GM12878 (cell line): ENCODE measurements around the gene IL1R2. TPM values are rescaled to one million over a fixed set of nuclear protein-coding genes. Genes with fewer than 3 reads are reported as not detected.

Source experiments
- ATAC-seq: fragments of 200-7000 bp; cut with Tn5 transposase; 3 replicates; pipeline ENCODE4 v1.9.1; 2020; ENCODE audit warnings: mild to moderate bottlenecking, moderate library complexity
- BruUV-seq: library from RNA; stranded (reverse); fragments of 400-500 nt; replicated peaks from 2 replicates; lab custom pipeline; 2021; lab: Mats Ljungman, UMichigan
- CTCF ChIA-PET: fragments of 300-600 bp; sonication (Branson Sonifier 250); formaldehyde crosslinking; extraction: SDS; loops from one replicate; lab custom pipeline; 2021; ENCODE audit warnings: inconsistent platforms; lab: Yijun Ruan, JAX
- POLR2A ChIA-PET: fragments of 350-600 bp; formaldehyde crosslinking; extraction: SDS; loops from one replicate; lab custom pipeline; 2021; ENCODE audit warnings: inconsistent platforms; lab: Charles Lee
- RAD21 ChIA-PET: fragments of 300-600 bp; sonication (Branson Sonifier 250); formaldehyde crosslinking; loops from one replicate; lab custom pipeline; 2023; ENCODE audit warnings: antibody characterized with exemption; ENCODE audit not compliant: unreplicated experiment; lab: Charles Lee
- SMC1A ChIA-PET: fragments of 300-600 bp; sonication (Branson Sonifier 250); formaldehyde crosslinking; loops from one replicate; lab custom pipeline; 2023; ENCODE audit not compliant: unreplicated experiment, uncharacterized antibody; lab: Charles Lee
- DNase-seq: peaks from one replicate; pipeline ENCODE4 v3.0.0-alpha.2; 2011; ENCODE audit warnings: low read depth, low spot score
- FAIRE-seq: peaks from 3 replicates; lab custom pipeline; 2011; peaks lifted over from hg19 to GRCh38; lab: Jason Lieb, UNC
- H2AFZ ChIP-seq: 2 replicates; pipeline ENCODE4 v1.6.0; 2011; ENCODE audit warnings: low read depth, low read length, control low read depth; ENCODE audit not compliant: control insufficient read depth
- H3K27ac ChIP-seq: 2 replicates; pipeline ENCODE4 v1.5.1; 2011; ENCODE audit warnings: control low read depth; ENCODE audit not compliant: control insufficient read depth, insufficient read depth
- H3K27me3 ChIP-seq, 2 experiments: replicated peaks in 1 of 2; 2 replicates each; pipeline versions ENCODE4 v1.6.0 to v1.6.1; 2011; ENCODE audit warnings: low read length in 1 of 2; ENCODE audit not compliant: control insufficient read depth in 2 of 2, insufficient read depth in 2 of 2
- H3K36me3 ChIP-seq, 2 experiments: 2 replicates each; pipeline ENCODE4 v1.5.1; 2011; ENCODE audit warnings: low read length in 1 of 2; ENCODE audit not compliant: control insufficient read depth in 2 of 2, insufficient read depth in 2 of 2
- H3K4me1 ChIP-seq: 2 replicates; pipeline ENCODE4 v1.6.1; 2011; ENCODE audit warnings: mild to moderate bottlenecking, low read length, moderate library complexity, mixed read lengths; ENCODE audit not compliant: control insufficient read depth, insufficient read depth
- H3K4me2 ChIP-seq: 2 replicates; pipeline ENCODE4 v1.6.0; 2011; ENCODE audit warnings: control low read depth; ENCODE audit not compliant: control insufficient read depth, insufficient read depth
- H3K4me3 ChIP-seq: fragments of 200-600 bp; sonication (generic); 2 replicates; pipeline ENCODE4 v1.5.1; 2016
- H3K79me2 ChIP-seq: 2 replicates; pipeline ENCODE4 v1.6.0; 2011; ENCODE audit warnings: low read length; ENCODE audit not compliant: control insufficient read depth, insufficient read depth
- H3K9ac ChIP-seq: 2 replicates; pipeline ENCODE4 v1.8.0; 2011; ENCODE audit warnings: low read length, control low read depth, mixed read lengths; ENCODE audit not compliant: control insufficient read depth, insufficient read depth
- H3K9me3 ChIP-seq: replicated peaks from 3 replicates; pipeline ENCODE4 v1.5.1; 2011; ENCODE audit warnings: mild to moderate bottlenecking, low read length; ENCODE audit not compliant: control insufficient read depth, insufficient read depth
- H4K20me1 ChIP-seq: 2 replicates; pipeline ENCODE4 v1.6.0; 2011; ENCODE audit not compliant: control insufficient read depth, insufficient read depth
- BCL11A ChIP-seq: IDR thresholded peaks from 2 replicates; pipeline ENCODE4 v1.6.1; 2011; ENCODE audit warnings: low read depth, low read length
- CBX5 ChIP-seq: sonication (generic); IDR thresholded peaks from 2 replicates; pipeline ENCODE4 v1.6.1; 2016; ENCODE audit warnings: low read depth, moderate library complexity, mild to moderate bottlenecking, inconsistent platforms
- KAT2A ChIP-seq: conservative IDR thresholded peaks from 2 replicates; pipeline ENCODE4 v1.6.1; 2011; ENCODE audit warnings: low read depth, low read length; ENCODE audit not compliant: control insufficient read depth
- MTA2 ChIP-seq: fragments of 450-650 bp; IDR thresholded peaks from 2 replicates; pipeline ENCODE4 v1.6.1; 2016; ENCODE audit warnings: low read depth, mild to moderate bottlenecking, moderate library complexity
- PAX5 ChIP-seq: IDR thresholded peaks from 2 replicates; pipeline ENCODE4 v1.6.1; 2011; ENCODE audit warnings: low read depth, low read length, borderline replicate concordance
- RAD21 ChIP-seq: IDR thresholded peaks from 2 replicates; pipeline ENCODE4 v1.6.1; 2011; ENCODE audit warnings: mild to moderate bottlenecking, low read depth, low read length, moderate library complexity; ENCODE audit not compliant: insufficient read depth
- RBBP5 ChIP-seq: fragments of 200-600 bp; sonication (generic); conservative IDR thresholded peaks from 2 replicates; pipeline ENCODE4 v1.6.1; 2016
- STAT3 ChIP-seq: IDR thresholded peaks from 2 replicates; pipeline ENCODE4 v1.6.1; 2011; ENCODE audit warnings: low read depth, low read length, improper control_type of control experiment
- SUPT20H ChIP-seq: IDR thresholded peaks from 2 replicates; pipeline ENCODE4 v1.6.1; 2011; ENCODE audit warnings: low read depth, mild to moderate bottlenecking, low read length, moderate library complexity, borderline replicate concordance; ENCODE audit not compliant: control insufficient read depth
- YY1 ChIP-seq: IDR thresholded peaks from 2 replicates; pipeline ENCODE4 v1.6.1; 2011; ENCODE audit warnings: low read depth, mild to moderate bottlenecking, low read length
- ZBED1 ChIP-seq: IDR thresholded peaks from 2 replicates; pipeline ENCODE4 v1.6.1; 2016; ENCODE audit warnings: borderline replicate concordance
- ZNF217 ChIP-seq: fragments of 450-650 bp; IDR thresholded peaks from 2 replicates; pipeline ENCODE4 v1.6.1; 2017; ENCODE audit warnings: antibody characterized with exemption, mild to moderate bottlenecking
- ZNF274 ChIP-seq: IDR thresholded peaks from one replicate; pipeline ENCODE4 v1.8.0; 2011; ENCODE audit not compliant: insufficient read length, insufficient read depth
- ZNF384 ChIP-seq: IDR thresholded peaks from 2 replicates; pipeline ENCODE4 v1.6.1; 2012; ENCODE audit warnings: low read depth, mild to moderate bottlenecking, low read length, improper control_type of control experiment, borderline replicate concordance
- ZZZ3 ChIP-seq: IDR thresholded peaks from 2 replicates; pipeline ENCODE4 v1.6.1; 2011; ENCODE audit warnings: low read depth; ENCODE audit not compliant: control insufficient read depth, insufficient read length
- WGBS: methylation state at CpG from one replicate; pipeline ENCODE4 v1.1.6; 2016; ENCODE audit warnings: low lambda C conversion rate; ENCODE audit not compliant: insufficient replicate concordance, insufficient coverage; ENCODE audit errors: missing lambda C conversion rate; 5-methylcytosine and 5-hydroxymethylcytosine counted together
- in situ Hi-C: fragments of 300-500 bp; cut with MboI; formaldehyde crosslinking; loops from 9 replicates; pipeline ENCODE4 v1.14.3; 2018; ENCODE audit warnings: mixed read lengths
- intact Hi-C: fragments of 100-400 bp; cut with micrococcal nuclease; formaldehyde crosslinking; loops from one replicate; pipeline ENCODE4 v1.14.2; 2022; ENCODE audit not compliant: unreplicated experiment
- polyA plus RNA-seq, 11 experiments: library from polyadenylated mRNA; depleted of rRNA in 4 of 11; unstranded in 6 of 11; stranded (reverse) in 5 of 11; fragments of >200 nt; fragmentation: Nextera tagmentation in 4 of 11; fragmentation: Illumina TruSeq in 1 of 11; extraction: Ambion mirVana in 4 of 11; extraction: Trizol in 1 of 11; gene quantifications; 1 replicate in 1 of 11; 2 replicates in 10 of 11; pipeline versions ENCODE4 v1.2.1 to v1.2.3, GENCODE V29; 2011 to 2016; ENCODE audit warnings: inconsistent platforms in 2 of 11, missing spikeins in 2 of 11, low read depth in 1 of 11
- total RNA-seq, 4 experiments: library from RNA; depleted of rRNA in 3 of 4; stranded (reverse); fragments of >200 nt in 3 of 4; fragmentation: Illumina TruSeq in 1 of 4; extraction: Trizol in 1 of 4; gene quantifications; 2 replicates each; pipeline versions ENCODE4 v1.2.1 to v1.2.3, GENCODE V29; 2013 to 2021
- TF ChIP-seq, protein P1 (sequence below): fragments of 450-650 bp; IDR thresholded peaks from 2 replicates; pipeline ENCODE4 v1.6.1; 2016; ENCODE audit warnings: mild to moderate bottlenecking
- TF ChIP-seq, protein P2 (sequence below): IDR thresholded peaks from 2 replicates; pipeline ENCODE4 v1.6.1; 2012; ENCODE audit warnings: low read depth, low read length, improper control_type of control experiment

IL1R2 gene
- total and polyA plus RNA-seq, 10 of the 15 experiments (the other 5 are each of a cell fraction or from before 2014, with no cell fraction given) = 0.44 to 6.4 (median 0.62) TPM

DNA sequence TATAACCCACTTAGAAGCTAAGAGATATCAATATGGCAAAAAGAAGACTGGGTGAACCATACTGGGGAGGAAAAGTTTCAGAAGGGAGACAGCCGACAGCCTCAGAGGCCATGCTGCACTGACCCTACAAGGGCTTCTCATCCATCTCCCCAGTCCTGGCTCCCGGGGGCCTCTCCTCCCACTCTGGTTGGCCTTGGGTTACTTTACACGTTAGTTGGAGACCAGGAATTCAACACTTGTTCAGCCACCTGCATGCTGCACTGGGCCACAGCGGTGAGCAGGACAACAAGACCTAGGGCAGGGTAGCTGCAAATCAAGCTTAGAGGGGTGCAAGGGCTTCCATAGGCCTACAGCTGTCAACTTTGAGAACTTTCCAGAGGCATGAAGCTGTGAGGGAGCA, 28.6 kb upstream of the IL1R2 start:
- no peak overlapping the region for H3K9ac ChIP-seq
- in situ Hi-C loops = no loop called here
- no peaks in the 10 kb centered on the region for H4K20me1 ChIP-seq
- 33% methylated on average over 4 of the region's 4 CpGs for WGBS
- SMC1A ChIA-PET = interaction anchor here (1.1 kb wide), 1 partner anchor 79 kb away, joined by 4 read pairs; no protein-coding TSS in a partner anchor
- H3K4me1 ChIP-seq = no peaks in the 10 kb centered on the region
- RAD21 ChIA-PET = no interaction called here
- ATAC-seq (no peak), FAIRE-seq (no peak), DNase-seq (no peak)
- H3K79me2 ChIP-seq = no peaks in the 10 kb centered on the region
- no peaks in the 10 kb centered on the region for H3K36me3 ChIP-seq
- CTCF ChIA-PET = interaction anchor here (1.7 kb wide), 1 partner anchor 277 kb away, joined by 4 read pairs; no protein-coding TSS in a partner anchor
- no TSS peak for BruUV-seq
- no peaks in the 10 kb centered on the region; the same call in 2 of the 3 replicates for H3K9me3 ChIP-seq
- H3K27ac ChIP-seq = no peak overlapping the region
- H2AFZ ChIP-seq = no peak overlapping the region
- H3K27me3 ChIP-seq = peaks cover 0 to 3% of the 10 kb centered on the region in 2 experiments; a peak in 1 of 4 replicates
- H3K4me2 ChIP-seq = no peak overlapping the region
- TF ChIP-seq ZBED1 (no peak), BCL11A (no peak), ZNF217 (no peak), PAX5 (no peak), KAT2A (no peak), SUPT20H (no peak), RAD21 (no peak), ZNF384 (no peak), ZZZ3 (no peak), STAT3 (no peak), MTA2 (no peak), CBX5 (no peak), ZNF274 (no peak), YY1 (no peak), RBBP5 (no peak)
- TF ChIP-seq, protein P1, sequence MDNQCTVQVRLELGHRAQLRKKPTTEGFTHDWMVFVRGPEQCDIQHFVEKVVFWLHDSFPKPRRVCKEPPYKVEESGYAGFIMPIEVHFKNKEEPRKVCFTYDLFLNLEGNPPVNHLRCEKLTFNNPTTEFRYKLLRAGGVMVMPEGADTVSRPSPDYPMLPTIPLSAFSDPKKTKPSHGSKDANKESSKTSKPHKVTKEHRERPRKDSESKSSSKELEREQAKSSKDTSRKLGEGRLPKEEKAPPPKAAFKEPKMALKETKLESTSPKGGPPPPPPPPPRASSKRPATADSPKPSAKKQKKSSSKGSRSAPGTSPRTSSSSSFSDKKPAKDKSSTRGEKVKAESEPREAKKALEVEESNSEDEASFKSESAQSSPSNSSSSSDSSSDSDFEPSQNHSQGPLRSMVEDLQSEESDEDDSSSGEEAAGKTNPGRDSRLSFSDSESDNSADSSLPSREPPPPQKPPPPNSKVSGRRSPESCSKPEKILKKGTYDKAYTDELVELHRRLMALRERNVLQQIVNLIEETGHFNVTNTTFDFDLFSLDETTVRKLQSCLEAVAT = no peak
- TF ChIP-seq, protein P2, sequence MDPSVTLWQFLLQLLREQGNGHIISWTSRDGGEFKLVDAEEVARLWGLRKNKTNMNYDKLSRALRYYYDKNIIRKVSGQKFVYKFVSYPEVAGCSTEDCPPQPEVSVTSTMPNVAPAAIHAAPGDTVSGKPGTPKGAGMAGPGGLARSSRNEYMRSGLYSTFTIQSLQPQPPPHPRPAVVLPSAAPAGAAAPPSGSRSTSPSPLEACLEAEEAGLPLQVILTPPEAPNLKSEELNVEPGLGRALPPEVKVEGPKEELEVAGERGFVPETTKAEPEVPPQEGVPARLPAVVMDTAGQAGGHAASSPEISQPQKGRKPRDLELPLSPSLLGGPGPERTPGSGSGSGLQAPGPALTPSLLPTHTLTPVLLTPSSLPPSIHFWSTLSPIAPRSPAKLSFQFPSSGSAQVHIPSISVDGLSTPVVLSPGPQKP = no peak
- intact Hi-C loops = no loop called here
- H3K4me3 ChIP-seq = no peak overlapping the region
- POLR2A ChIA-PET = no interaction called here
